Loucy (cell line): ENCODE results near the gene WDR88.

ENCODE experiments used
- H2AFZ ChIP-seq: fragments of 200-600 bp; sonication (generic); 2 replicates; pipeline ENCODE4 v1.6.0; 2016; ENCODE audit warnings: antibody characterized with exemption, mild to moderate bottlenecking, low read length, moderate library complexity
- H3F3A ChIP-seq: fragments of 200-600 bp; 2 replicates; pipeline ENCODE4 v1.6.0; 2016; ENCODE audit warnings: antibody characterized with exemption, low read depth, mild to moderate bottlenecking
- H3K27me3 ChIP-seq: fragments of 200-600 bp; sonication (generic); 2 replicates; pipeline ENCODE4 v1.6.1; 2014; ENCODE audit warnings: low read length, mild to moderate bottlenecking; ENCODE audit not compliant: insufficient read depth, poor library complexity, severe bottlenecking
- H3K36me3 ChIP-seq: fragments of 200-600 bp; sonication (generic); 2 replicates; pipeline ENCODE4 v1.6.1; 2016; ENCODE audit warnings: low read length; ENCODE audit not compliant: insufficient read depth
- H3K4me1 ChIP-seq: fragments of 200-600 bp; sonication (generic); 2 replicates; pipeline ENCODE4 v1.5.1; 2014; ENCODE audit warnings: low read length, mild to moderate bottlenecking; ENCODE audit not compliant: insufficient read depth, poor library complexity, severe bottlenecking
- H3K4me2 ChIP-seq: fragments of 200-600 bp; sonication (generic); 2 replicates; pipeline ENCODE4 v1.6.0; 2014; ENCODE audit warnings: antibody characterized with exemption, low read length, low read depth, mild to moderate bottlenecking; ENCODE audit not compliant: poor library complexity, severe bottlenecking
- H3K4me3 ChIP-seq: fragments of 200-600 bp; sonication (generic); 2 replicates; pipeline ENCODE4 v1.5.1; 2014; ENCODE audit warnings: low read length, mild to moderate bottlenecking, mixed read lengths; ENCODE audit not compliant: poor library complexity, severe bottlenecking
- H3K79me2 ChIP-seq: fragments of 200-600 bp; sonication (generic); 2 replicates; pipeline ENCODE4 v1.6.1; 2014; ENCODE audit warnings: low read length; ENCODE audit not compliant: insufficient read depth
- H3K9ac ChIP-seq: fragments of 200-600 bp; sonication (generic); 2 replicates; pipeline ENCODE4 v1.6.0; 2014; ENCODE audit warnings: mild to moderate bottlenecking, low read depth, low read length, moderate library complexity; ENCODE audit not compliant: poor library complexity, severe bottlenecking
- H3K9me2 ChIP-seq: fragments of 200-600 bp; sonication (generic); replicated peaks from 2 replicates; pipeline ENCODE4 v1.6.1; 2016; ENCODE audit warnings: low read depth, low read length, mixed read lengths
- H3K9me3 ChIP-seq: fragments of 200-600 bp; sonication (generic); 2 replicates; pipeline ENCODE4 v1.6.1; 2014; ENCODE audit warnings: mild to moderate bottlenecking, antibody characterized with exemption, low read length, low read depth; ENCODE audit not compliant: insufficient read depth
- H4K20me1 ChIP-seq: fragments of 200-600 bp; sonication (generic); 2 replicates; pipeline ENCODE4 v1.6.0; 2014; ENCODE audit warnings: antibody characterized with exemption, low read length, mild to moderate bottlenecking; ENCODE audit not compliant: insufficient read depth, poor library complexity, severe bottlenecking
- EZH2phosphoT487 ChIP-seq: fragments of 200-600 bp; IDR thresholded peaks from 2 replicates; pipeline ENCODE4 v1.6.1; 2018; ENCODE audit warnings: antibody characterized with exemption, mild to moderate bottlenecking, moderate library complexity, borderline replicate concordance
- TF ChIP-seq, protein P1 (sequence below): fragments of 200-600 bp; sonication (generic); conservative IDR thresholded peaks from 2 replicates; pipeline ENCODE4 v1.5.1; 2014; ENCODE audit warnings: mild to moderate bottlenecking, antibody characterized with exemption, low read length

Gene WDR88

DNA sequence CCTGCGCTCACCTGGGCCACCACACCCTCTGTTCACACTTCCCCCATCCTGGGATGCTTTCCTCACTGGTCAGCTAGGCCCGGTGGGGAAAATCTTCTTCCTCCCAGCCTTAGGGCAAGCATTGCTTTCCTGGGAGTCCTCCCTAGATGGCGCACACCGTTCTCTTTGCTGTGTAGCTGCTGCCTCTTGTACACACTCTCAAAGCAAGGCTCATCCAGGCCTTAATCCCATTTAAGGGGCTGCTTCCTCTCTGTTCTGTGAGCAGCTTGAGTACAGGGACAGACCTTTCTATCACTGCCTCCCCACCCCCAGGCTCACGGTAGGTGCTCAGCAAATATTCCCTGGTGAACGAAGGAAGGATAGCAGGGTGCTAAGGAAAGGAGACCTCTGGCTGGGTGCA is 82.7 kb downstream of the WDR88 start:
- H3K27me3 ChIP-seq, result no peaks in the 10 kb centered on the region
- no peaks in the 10 kb centered on the region for H3F3A ChIP-seq

DNA sequence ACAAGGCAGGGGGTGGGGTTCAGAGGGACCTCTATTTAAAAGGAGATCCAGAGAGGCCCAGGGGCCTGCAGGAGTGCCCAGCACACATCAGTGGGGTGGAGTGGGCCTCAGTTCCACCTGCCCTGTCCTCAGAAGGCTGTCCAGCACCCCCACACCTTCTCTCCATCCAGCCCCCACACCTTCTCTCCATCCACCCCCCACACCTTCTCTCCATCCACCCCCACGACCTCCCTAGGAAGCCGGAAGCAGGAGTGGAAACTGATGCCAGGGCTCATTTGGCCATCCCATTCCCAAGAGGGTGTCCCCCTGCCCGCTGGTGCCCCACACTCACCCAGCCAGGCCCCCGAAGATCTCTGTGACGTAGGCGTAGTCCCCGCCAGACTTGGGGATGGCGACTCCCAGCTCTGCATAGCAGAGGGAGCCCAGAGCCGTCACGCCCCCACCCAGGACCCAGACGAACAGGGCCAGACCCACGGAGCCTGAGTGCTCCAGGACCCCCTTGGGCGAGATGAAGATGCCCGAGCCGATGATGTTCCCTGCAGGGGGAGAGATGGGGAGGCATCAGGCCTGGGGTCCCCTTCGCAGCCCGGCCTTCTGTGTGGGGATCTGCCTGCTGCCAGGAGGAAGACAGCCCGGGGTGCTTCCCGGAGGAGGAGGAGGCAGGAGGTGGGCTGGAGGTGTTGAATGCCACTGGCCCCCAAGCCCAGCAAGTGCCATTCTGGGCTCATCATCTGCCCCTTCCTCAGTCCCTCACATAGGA is 83.7 kb downstream of the WDR88 start:
- H3K9ac ChIP-seq, result no peak overlapping the region
- H3K36me3 ChIP-seq, result no peaks in the 10 kb centered on the region
- H3K4me3 ChIP-seq, result no peak overlapping the region
- no peaks in the 10 kb centered on the region for H4K20me1 ChIP-seq
- H3F3A ChIP-seq, result no peaks in the 10 kb centered on the region
- H3K79me2 ChIP-seq, result no peaks in the 10 kb centered on the region
- H3K9me2 ChIP-seq, result no peaks in the 10 kb centered on the region
- no peaks in the 10 kb centered on the region for H3K4me1 ChIP-seq
- TF ChIP-seq EZH2phosphoT487, result no peak
- TF ChIP-seq, protein P1, sequence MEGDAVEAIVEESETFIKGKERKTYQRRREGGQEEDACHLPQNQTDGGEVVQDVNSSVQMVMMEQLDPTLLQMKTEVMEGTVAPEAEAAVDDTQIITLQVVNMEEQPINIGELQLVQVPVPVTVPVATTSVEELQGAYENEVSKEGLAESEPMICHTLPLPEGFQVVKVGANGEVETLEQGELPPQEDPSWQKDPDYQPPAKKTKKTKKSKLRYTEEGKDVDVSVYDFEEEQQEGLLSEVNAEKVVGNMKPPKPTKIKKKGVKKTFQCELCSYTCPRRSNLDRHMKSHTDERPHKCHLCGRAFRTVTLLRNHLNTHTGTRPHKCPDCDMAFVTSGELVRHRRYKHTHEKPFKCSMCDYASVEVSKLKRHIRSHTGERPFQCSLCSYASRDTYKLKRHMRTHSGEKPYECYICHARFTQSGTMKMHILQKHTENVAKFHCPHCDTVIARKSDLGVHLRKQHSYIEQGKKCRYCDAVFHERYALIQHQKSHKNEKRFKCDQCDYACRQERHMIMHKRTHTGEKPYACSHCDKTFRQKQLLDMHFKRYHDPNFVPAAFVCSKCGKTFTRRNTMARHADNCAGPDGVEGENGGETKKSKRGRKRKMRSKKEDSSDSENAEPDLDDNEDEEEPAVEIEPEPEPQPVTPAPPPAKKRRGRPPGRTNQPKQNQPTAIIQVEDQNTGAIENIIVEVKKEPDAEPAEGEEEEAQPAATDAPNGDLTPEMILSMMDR, result no peak
- H3K27me3 ChIP-seq, result no peaks in the 10 kb centered on the region
- H3K9me3 ChIP-seq, result no peaks in the 10 kb centered on the region
- H2AFZ ChIP-seq, result no peak overlapping the region
- no peak overlapping the region for H3K4me2 ChIP-seq

More for the DNA sequence above, 82.7 kb downstream of the WDR88 start:
- H3K4me3 ChIP-seq, result no peak overlapping the region
- H4K20me1 ChIP-seq, result no peaks in the 10 kb centered on the region
- no peak overlapping the region for H2AFZ ChIP-seq
- no peak overlapping the region for H3K4me2 ChIP-seq
- TF ChIP-seq, protein P1, result peak; percentile 56
- TF ChIP-seq EZH2phosphoT487, result no peak
- H3K9me3 ChIP-seq, result no peaks in the 10 kb centered on the region
- H3K4me1 ChIP-seq, result no peaks in the 10 kb centered on the region
- H3K9ac ChIP-seq, result no peak overlapping the region
- H3K79me2 ChIP-seq, result no peaks in the 10 kb centered on the region
- H3K36me3 ChIP-seq, result no peaks in the 10 kb centered on the region
- no peaks in the 10 kb centered on the region for H3K9me2 ChIP-seq

DNA sequence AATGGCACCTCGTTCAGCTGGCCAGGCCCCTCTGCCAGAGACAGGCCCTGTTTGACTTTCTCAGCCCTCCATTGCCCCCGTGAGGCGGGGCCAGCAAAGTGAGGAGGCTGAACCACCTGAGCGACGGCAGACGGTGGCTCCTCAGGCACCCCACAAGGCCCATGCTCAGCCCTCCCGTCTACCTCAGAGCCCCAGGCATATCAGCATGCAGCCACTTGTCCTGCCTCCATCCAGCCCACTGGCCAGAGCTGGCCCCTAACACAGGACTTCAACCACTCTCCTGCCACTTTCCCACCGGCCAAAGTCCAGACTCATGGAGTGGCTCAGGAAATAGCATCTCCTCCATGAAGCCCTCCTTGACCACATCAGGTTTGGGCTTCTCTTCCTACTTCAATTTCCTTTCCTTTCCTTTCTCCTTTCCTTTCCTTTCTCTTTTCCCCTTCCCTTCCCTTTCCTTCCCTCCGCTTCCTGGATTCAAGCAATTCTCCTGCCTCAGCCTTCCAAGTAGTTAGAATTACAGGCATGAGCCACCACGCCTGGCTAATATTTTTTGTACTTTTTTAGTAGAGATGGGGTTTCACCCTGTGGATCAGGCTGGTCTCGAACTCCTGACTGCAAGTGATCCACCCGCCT is 84.4 kb downstream of the WDR88 start:
- H3K27me3 ChIP-seq, result no peaks in the 10 kb centered on the region
- H2AFZ ChIP-seq, result no peak overlapping the region
- TF ChIP-seq, protein P1, result no peak
- TF ChIP-seq EZH2phosphoT487, result no peak

More for the DNA sequence above, 84.4 kb downstream of the WDR88 start:
- no peaks in the 10 kb centered on the region for H3K36me3 ChIP-seq
- no peak overlapping the region for H3K4me2 ChIP-seq
- no peaks in the 10 kb centered on the region for H3K9me3 ChIP-seq
- no peaks in the 10 kb centered on the region for H3F3A ChIP-seq
- no peak overlapping the region for H3K4me3 ChIP-seq
- H3K4me1 ChIP-seq, result no peaks in the 10 kb centered on the region
- H3K79me2 ChIP-seq, result no peaks in the 10 kb centered on the region
- H3K9me2 ChIP-seq, result no peaks in the 10 kb centered on the region
- no peak overlapping the region for H3K9ac ChIP-seq
- H4K20me1 ChIP-seq, result no peaks in the 10 kb centered on the region
